ENCODE measurements around the gene PCDHGA2.
"Not testable (repeated sequence)": the region's sequence is repeated elsewhere in the genome, so short reads cannot be mapped to it uniquely, and the experiment has no call there.

PCDHGA2 gene

DNA sequence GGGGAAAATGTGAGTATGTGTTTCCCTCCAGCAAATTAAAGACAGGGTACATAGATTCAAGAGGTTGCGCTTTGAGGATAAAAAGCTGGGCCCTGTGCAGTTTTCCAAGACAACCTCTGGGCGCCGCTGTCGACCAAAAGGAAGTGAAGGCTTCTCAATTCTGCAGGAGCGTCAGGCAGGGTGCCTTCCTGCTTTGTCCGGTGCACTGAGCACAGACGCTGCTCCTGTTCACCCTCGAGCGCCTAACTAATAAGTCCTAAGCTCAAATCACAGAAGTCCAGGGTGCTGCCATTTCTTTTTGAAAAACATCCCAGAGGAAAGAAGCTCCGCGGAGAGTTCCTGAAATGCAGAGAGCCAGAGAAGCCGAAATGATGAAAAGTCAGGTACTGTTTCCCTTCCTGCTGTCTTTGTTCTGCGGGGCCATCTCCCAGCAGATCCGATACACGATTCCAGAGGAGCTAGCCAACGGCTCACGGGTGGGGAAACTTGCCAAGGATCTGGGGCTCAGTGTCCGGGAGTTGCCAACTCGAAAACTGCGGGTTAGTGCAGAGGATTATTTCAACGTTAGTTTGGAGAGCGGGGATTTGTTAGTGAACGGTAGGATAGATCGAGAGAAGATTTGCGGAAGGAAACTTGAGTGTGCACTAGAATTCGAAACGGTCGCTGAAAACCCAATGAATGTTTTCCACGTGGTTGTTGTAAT lies 11.5 kb downstream of the PCDHGA2 start, which contains the start of gene PCDHGB1:
Gene PCDHGB1 (plus strand): TSS at position 183 of the 703 bp plus-strand sequence. CDS start 162 bp downstream, at position 345.
- DNase-seq (ENCODE audit: low spot score) = peak; percentile 46

DNA sequence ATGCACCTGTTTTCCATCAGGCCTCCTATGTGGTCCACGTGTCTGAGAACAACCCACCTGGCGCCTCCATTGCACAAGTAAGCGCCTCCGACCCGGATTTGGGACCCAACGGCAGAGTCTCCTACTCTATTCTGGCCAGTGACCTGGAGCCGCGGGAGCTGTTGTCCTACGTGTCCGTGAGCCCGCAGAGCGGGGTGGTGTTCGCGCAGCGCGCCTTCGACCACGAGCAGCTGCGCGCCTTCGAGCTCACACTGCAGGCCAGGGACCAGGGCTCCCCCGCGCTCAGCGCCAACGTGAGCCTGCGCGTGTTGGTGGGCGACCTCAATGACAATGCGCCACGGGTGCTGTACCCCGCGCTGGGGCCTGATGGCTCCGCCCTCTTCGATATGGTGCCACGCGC lies 13.0 kb downstream of the PCDHGA2 start:
- no peak for DNase-seq (ENCODE audit: low spot score)

DNA sequence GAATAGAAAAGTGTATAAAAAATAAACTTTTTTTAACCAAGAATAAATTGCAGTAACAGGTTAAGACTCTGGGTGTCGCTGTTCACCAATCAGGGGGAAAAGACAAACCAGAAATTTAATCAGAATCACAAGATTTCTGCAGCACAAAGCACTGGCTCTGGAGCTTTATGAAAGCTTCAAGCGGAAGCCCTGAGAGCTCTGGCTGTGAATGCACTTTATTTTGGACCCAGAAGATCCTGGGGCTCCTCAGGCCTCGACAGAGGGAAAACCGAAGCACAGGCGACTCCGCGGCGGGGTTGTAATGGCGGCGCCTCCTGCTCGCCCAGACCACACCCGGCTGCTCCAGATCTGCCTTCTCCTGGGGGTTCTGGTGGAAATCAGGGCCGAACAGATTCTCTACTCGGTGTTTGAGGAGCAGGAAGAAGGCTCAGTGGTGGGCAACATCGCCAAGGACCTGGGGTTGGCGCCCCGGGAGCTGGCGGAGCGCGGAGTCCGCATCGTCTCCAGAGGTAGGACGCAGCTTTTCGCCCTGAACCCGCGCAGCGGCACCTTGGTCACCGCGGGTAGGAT lies 16.4 kb downstream of the PCDHGA2 start, which contains the start of gene PCDHGA4:
Gene PCDHGA4 (plus strand): TSS at position 122 of the 570 bp plus-strand sequence. CDS start 87 bp downstream, at position 209.
- no peak for DNase-seq (ENCODE audit: low spot score)

DNA sequence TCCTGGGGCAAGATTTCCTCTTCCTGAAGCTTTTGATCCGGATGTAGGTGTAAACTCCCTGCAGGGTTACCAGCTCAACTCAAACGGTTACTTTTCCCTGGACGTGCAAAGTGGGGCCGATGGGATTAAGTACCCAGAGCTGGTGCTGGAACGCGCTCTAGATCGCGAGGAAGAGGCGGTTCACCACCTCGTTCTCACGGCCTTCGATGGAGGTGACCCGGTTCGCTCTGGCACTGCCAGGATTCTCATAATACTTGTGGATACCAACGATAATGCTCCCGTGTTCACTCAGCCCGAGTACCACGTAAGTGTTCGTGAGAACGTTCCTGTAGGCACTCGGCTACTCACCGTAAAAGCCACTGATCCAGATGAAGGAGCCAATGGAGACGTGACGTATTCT lies 17.1 kb downstream of the PCDHGA2 start:
- DNase-seq (ENCODE audit: low spot score) = no peak

DNA sequence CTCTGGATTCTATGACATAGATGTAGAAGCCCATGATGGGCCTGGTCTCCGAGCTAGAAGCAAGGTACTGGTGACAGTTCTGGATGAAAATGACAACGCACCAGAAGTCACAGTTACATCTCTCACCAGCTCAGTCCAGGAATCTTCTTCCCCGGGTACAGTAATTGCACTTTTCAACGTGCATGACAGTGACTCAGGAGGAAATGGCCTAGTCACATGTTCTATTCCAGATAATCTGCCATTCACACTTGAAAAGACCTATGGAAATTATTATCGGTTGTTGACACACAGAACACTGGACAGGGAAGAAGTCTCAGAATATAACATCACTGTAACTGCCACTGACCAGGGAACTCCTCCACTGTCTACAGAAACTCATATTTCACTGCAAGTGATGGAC lies 17.6 kb downstream of the PCDHGA2 start:
- DNase-seq (ENCODE audit: low spot score) = no peak

DNA sequence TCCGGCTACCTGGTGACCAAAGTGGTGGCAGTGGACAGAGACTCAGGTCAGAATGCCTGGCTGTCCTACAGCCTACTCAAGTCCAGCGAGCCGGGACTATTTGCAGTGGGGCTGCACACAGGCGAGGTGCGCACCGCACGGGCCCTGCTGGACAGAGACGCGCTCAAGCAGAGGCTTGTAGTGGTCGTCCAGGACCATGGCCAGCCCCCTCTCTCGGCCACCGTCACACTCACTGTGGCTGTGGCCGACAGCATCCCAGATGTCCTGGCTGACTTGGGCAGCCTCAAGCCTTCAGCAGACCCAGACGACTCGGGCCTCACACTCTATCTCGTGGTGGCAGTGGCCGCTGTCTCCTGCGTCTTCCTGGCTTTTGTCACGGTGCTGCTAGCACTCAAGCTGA lies 18.4 kb downstream of the PCDHGA2 start:
- no peak for DNase-seq (ENCODE audit: low spot score)

DNA sequence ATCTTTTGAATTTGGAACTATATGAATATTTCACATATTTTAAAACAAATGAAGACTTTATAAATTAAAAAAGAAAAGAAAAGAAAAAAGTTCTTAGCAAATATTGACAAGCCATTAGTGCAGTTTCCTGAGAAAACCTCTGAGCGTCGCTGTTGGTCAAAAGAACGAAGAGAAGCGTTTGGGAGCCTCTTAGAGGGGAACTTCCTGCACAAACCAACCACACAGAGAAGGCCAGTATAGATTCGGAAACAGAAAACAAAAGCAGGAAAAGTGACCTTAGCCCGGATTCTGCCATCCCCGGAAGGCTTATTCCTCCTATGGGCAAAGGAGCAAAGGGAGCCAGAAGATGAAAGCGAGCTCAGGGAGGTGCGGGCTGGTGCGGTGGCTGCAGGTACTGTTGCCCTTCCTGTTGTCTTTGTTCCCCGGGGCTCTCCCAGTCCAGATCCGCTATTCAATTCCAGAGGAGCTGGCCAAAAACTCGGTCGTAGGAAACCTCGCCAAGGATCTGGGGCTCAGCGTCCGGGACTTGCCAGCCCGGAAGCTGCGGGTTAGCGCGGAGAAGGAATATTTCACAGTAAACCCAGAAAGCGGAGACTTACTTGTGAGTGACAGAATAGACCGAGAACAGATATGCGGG lies 21.3 kb downstream of the PCDHGA2 start, which contains the start of gene PCDHGB2:
Gene PCDHGB2 (plus strand): TSS at position 205 of the 637 bp plus-strand sequence. CDS start 142 bp downstream, at position 347.
- DNase-seq (ENCODE audit: low spot score) = peak; percentile 66

DNA sequence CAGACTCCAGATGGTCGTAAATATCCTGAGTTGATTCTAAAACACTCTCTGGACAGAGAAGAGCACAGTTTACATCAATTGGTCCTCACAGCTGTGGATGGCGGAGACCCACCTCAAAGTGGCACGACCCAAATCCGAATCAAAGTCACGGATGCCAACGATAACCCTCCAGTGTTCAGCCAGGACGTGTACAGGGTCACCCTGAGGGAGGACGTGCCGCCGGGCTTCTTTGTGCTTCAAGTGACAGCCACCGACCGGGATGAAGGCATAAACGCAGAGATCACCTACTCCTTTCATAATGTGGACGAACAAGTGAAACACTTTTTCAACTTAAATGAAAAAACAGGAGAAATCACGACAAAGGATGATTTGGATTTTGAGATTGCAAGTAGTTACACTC lies 22.1 kb downstream of the PCDHGA2 start:
- no peak for DNase-seq (ENCODE audit: low spot score)

DNA sequence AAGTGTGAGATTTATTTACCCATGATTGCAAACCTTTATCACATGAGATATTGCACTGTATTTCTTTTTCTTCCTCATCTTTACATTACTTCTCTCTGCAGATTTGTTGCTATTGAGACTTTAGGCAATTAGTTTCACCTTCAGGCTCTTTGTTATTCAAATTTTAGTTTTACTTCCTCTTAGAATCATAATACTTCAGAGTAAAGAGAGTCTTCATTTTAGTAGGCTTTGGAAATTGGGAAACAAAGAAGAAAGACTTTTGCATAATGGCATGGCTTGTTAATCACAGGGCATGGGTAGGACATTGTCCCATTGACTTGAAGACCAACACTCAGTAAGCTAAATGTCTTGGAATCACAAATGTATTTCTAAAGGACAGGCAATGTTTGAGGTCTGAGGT lies 24.2 kb downstream of the PCDHGA2 start:
- no peak for DNase-seq (ENCODE audit: low spot score)

DNA sequence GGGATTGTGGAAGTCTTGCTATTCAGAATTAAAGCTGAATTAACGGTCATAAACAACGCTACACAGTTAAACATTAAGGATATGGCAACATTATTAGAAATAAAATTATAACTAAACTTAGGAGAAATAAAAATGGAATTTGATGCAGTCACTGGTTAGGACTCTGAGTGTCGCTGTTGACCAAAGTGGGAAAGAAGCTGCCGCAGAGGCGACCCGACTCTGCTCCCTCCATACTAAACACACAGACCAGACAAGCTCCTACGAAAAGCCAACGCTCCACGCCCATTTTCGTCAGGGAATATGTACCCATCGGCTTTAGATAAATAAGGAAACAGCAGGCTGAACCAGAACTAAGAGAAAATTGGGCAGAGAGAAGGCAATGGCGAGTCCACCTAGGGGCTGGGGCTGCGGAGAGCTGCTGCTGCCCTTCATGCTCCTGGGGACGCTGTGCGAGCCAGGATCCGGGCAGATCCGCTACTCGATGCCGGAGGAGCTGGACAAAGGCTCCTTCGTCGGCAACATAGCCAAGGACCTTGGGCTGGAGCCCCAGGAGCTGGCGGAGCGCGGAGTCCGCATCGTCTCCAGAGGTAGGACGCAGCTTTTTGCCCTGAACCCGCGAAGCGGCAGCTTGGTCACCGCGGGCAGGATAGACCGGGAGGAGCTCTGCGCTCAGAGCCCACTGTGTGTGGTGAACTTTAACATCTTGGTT lies 25.5 kb downstream of the PCDHGA2 start, which contains the start of gene PCDHGA5:
Gene PCDHGA5 (plus strand): TSS at position 211 of the 709 bp plus-strand sequence. CDS start 169 bp downstream, at position 380.
- no peak for DNase-seq (ENCODE audit: low spot score)

DNA sequence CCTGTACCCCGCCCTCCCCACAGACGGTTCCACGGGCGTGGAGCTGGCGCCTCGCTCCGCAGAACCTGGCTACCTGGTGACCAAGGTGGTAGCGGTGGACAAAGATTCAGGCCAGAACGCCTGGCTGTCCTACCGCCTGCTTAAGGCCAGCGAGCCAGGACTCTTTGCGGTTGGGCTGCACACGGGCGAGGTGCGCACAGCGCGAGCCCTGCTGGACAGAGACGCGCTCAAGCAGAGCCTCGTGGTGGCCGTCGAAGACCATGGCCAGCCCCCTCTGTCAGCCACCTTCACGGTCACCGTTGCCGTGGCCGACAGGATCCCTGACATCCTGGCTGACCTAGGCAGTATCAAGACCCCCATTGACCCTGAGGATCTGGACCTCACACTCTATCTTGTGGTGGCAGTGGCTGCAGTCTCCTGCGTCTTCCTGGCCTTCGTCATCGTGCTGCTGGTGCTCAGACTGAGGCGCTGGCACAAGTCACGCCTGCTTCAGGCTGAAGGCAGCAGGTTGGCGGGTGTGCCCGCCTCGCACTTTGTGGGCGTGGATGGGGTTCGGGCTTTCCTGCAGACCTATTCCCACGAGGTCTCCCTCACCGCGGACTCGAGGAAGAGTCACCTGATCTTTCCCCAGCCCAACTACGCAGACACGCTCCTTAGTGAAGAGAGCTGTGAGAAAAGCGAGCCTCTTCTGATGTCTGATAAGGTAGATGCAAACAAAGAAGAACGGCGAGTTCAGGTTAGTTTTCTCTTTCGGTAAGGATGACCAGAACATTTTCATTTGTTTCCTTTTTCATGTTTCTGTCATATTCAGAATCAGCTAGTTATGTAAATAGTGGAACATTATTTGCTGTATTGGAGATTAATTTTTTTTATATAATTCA lies 27.7 kb downstream of the PCDHGA2 start:
- DNase-seq (ENCODE audit: low spot score) = no peak

DNA sequence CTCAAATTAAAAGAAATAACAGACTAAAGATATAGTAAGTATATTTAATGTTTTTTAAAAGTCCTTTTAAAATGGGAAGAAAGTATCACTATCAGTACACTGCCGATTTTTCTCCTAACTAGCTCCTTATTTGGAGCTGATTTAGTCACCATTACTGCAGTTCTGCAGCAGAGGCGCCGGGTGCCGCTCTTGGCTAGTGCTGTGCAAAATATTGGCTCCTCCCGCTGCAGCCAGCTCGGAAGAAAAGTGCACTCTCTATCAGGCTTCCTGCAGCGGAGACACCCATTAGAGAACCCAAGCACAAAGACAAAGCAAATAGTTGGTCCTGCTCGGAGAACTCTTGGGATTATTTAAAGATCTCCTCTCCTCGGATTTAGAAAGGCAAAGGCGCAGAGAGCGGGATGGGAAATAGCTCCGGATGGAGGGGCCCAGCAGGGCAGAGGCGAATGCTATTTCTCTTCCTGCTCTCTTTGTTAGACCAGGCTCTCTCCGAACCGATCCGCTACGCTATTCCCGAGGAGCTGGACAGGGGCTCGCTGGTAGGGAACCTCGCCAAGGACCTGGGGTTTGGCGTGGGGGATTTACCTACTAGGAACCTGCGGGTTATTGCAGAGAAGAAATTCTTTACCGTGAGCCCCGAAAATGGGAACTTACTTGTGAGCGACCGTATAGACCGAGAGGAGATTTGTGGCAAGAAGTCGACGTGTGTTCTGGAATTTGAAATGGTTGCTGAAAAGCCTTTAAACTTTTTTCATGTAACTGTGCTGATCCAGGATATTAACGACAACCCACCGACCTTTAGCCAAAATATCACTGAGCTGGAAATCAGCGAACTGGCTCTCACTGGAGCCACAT lies 31.7 kb downstream of the PCDHGA2 start, which contains the start of gene PCDHGB3:
Gene PCDHGB3 (plus strand): TSS at position 249 of the 855 bp plus-strand sequence. CDS start 153 bp downstream, at position 402.
- DNase-seq (ENCODE audit: low spot score) = peak; percentile 82

DNA sequence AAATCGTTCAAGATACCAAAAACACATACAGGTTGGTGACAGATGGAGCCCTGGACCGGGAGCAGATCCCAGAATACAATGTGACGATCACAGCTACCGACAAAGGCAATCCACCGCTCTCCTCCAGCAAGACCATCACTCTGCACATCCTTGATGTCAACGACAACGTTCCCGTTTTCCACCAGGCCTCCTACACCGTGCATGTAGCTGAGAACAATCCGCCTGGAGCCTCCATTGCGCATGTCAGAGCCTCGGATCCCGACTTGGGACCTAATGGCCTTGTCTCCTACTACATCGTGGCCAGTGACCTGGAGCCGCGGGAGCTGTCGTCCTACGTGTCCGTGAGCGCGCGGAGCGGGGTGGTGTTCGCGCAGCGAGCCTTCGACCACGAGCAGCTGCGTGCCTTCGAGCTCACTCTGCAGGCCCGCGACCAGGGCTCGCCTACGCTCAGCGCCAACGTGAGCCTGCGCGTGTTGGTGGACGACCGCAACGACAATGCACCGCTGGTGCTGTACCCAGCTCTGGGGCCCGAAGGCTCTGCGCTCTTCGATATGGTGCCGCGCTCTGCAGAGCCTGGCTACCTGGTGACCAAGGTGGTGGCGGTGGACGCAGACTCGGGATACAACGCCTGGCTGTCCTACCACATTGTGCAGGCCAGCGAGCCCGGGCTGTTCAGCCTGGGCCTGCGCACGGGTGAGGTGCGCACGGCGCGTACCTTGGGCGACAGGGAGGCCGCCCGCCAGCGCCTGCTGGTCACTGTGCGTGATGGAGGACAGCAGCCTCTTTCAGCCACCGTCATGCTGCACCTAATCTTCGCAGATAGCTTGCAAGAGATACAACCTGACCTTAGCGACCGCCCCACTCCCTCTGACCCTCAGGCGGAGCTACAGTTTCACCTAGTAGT lies 33.3 kb downstream of the PCDHGA2 start:
- DNase-seq (ENCODE audit: low spot score) = no peak

DNA sequence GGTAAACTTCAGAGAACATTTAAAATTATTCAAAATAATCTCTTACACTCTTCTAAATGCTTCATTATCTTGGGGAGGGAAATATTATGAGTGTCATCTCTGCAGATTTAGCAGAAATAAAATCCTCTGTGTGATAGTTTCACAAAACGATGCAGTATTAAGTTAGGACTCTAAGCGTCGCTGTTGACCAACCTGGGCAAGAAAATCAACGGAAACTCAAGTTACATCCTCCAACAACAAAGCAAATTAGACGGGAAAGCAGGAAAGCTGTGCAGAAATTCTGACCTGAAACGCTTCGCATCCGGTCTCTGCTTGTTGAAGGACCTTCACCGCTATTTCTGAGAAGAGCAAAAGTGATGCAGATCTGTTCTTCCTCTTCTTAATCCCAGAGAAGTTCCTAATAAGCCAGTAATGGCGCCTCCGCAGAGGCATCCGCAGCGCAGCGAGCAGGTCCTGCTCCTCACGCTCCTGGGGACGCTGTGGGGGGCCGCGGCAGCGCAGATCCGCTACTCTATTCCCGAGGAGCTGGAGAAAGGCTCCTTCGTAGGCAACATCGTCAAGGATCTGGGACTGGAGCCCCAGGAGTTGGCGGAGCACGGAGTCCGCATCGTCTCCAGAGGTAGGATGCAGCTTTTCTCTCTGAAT lies 35.2 kb downstream of the PCDHGA2 start, which contains the start of gene PCDHGA6:
Gene PCDHGA6 (plus strand): TSS at position 219 of the 645 bp plus-strand sequence. CDS start 193 bp downstream, at position 412.
- no peak for DNase-seq (ENCODE audit: low spot score)

DNA sequence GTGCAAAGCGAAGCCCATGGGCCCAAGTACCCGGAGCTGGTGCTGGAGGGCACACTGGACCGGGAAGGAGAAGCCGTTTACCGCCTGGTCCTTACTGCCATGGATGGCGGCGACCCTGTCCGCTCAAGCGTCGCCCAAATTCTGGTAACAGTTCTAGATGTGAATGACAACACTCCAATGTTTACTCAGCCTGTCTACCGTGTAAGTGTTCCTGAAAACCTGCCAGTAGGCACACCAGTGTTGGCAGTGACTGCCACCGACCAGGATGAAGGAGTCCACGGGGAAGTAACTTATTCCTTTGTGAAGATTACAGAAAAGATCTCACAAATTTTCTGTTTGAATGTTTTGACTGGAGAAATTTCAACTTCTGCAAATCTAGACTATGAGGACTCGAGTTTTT lies 36.1 kb downstream of the PCDHGA2 start:
- no peak for DNase-seq (ENCODE audit: low spot score)

DNA sequence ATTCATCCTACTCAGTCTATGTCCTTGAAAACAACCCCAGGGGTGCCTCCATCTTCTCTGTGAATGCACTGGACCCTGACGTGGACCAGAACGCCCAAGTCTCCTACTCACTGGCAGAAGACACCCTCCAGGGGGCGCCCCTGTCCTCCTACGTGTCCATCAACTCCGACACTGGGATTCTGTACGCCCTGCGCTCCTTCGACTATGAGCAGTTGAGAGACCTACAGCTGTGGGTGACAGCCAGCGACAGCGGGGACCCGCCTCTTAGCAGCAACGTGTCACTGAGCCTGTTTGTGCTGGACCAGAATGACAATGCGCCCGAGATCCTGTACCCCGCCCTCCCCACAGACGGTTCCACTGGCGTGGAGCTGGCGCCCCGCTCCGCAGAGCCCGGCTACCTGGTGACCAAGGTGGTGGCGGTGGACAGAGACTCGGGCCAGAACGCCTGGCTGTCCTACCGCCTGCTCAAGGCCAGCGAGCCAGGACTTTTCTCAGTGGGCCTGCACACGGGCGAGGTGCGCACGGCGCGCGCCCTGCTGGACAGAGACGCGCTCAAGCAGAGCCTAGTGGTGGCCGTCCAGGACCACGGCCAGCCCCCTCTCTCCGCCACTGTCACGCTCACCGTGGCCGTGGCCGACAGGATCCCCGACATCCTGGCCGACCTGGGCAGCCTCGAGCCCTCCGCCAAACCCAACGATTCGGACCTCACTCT lies 37.0 kb downstream of the PCDHGA2 start:
- not testable (repeated sequence) for DNase-seq (ENCODE audit: low spot score)

DNA sequence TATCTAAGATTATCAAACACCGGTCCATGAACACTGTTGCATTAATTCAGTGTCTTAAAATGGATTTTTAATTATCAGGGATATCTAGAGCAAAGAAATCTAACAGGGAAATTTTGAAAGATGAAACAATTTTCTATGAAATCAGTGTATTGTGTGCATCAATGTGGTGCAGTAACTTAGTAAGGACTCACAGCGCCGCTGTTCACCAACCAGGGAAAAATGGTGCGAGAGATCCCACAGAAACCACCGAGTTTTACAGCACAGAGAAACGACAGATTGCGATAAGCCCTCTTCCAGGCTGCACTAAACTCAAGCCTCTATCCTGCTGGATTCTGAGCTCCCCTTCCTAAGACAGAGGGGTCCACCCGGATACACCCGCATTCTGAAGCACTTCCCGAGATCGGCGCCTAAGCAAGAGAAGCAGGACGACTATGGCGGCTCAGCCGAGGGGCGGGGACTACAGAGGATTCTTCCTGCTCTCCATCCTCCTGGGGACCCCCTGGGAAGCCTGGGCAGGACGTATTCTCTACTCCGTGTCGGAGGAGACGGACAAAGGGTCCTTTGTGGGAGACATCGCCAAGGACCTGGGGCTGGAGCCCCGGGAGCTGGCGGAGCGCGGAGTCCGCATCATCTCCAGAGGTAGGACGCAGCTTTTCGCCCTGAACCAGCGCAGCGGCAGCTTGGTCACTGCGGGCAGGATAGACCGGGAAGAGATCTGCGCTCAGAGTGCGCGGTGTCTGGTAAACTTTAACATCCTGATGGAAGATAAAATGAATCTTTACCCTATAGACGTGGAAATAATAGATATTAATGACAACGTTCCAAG lies 44.1 kb downstream of the PCDHGA2 start, which contains the start of gene PCDHGA7:
Gene PCDHGA7 (plus strand): TSS at position 274 of the 826 bp plus-strand sequence. CDS start 158 bp downstream, at position 432.
- peak; percentile 65 for DNase-seq (ENCODE audit: low spot score)

All from hepatic stellate cell (primary cell).